Stimulated activated CD8-positive, alpha-beta memory T cell treated with anti-CD3 and anti-CD28 coated beads, Interleukin-7, amount 100 ng/mL, for 4 hours (primary cell): ENCODE data around the gene OXCT1.
"Not testable (repeated sequence)": the region's sequence is repeated elsewhere in the genome, so short reads cannot be mapped to it uniquely, and the experiment has no call there.

Experiments
- DNase-seq, 2 donors: peaks; one replicate each; pipeline ENCODE4 v3.0.0-alpha.2; 2020; ENCODE audit warnings: low read depth in 2 of 2

OXCT1 gene

DNA sequence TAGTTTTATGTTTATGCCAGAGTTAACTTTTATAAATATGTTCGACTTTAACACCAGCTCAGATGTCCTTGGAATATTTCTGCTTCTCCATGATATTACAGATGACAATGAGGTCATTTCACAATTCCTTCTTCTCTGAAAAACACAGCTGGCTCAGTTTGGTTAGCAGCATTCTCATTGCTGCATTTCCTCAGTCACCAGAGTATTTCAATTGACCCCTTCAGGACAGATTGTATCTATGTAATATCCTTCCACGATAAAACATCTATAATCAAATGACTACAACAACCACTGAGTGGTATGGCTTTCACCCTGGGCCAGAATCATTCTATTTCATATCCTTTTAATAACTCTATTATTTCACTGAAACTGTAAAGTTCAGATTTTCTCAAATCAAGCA is 148.7 kb downstream of the OXCT1 start:
- DNase-seq: no peak

GRCh38 chr5:41716382-41716781 is 153.8 kb downstream of the OXCT1 start:
- no peak for DNase-seq

DNA sequence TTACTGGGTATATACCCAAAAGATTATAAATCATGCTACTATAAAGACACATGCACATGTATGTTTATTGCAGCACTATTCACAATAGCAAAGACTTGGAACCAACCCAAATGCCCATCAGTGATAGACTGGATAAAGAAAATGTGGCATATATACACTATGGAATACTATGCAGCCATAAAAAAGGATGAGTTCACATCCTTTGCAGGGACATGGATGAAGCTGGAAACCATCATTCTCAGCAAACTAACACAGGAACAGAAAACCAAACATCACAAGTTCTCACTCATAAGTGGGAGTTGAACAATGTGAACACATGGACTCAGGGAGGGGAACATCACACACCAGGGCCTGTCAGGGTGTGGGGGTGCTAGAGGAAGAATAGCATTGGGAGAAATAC is 155.8 kb downstream of the OXCT1 start:
- DNase-seq: not testable (repeated sequence)

GRCh38 chr5:41708604-41708940 is 161.7 kb downstream of the OXCT1 start:
- DNase-seq: no peak

- DNase-seq: no peak
These were observed 162.2 kb downstream of the OXCT1 start for GRCh38 chr5:41707853-41708603.

GRCh38 chr5:41695920-41696582 is 174.2 kb downstream of the OXCT1 start:
- no peak for DNase-seq

DNA sequence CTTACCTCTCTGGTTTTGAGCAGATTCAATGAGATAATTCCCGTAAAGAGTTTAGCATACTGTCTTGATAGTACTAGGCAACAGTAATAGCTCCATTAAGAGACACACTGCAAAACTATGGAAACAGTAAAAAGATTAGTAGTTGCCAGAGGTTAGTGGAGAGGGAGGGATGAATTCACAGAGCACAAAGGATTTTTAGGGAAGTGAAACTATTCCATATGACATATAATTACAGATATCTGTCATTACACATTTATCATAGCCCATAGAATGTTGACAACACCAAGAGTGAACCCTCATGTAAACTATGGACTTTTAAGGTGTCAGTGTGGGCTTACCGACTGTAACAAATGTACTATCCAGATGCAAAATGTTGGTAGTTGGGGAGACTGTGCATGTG is 183.5 kb downstream of the OXCT1 start:
- DNase-seq: no peak

GRCh38 chr5:41686191-41686590 is 184.0 kb downstream of the OXCT1 start:
- no peak for DNase-seq

GRCh38 chr5:41683181-41683580 is 187.0 kb downstream of the OXCT1 start:
- DNase-seq: no peak

GRCh38 chr5:41682641-41683040 is 187.6 kb downstream of the OXCT1 start:
- DNase-seq: no peak

DNA sequence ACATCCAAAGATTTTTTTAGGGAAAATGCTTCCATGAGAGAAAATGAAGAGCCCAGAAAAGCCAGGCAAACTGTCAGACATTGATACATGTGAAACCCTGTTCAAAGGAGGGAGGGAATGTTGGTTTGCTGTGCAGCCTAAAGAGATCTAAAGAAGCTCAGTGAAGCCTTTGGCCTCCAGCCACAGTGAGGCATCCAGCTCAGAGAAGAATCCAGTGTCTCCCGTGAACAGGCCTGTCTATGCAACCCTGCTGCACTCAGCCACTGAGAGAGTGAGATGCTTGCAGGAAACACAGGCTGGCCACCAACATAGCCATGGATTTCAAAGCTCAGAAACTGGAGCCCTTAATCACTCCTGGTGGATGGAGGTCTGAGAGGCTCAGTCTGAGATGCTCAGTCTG is 188.4 kb downstream of the OXCT1 start:
- no peak for DNase-seq
